ENCODE data around the gene GREM1.

The GREM1 gene

GRCh38 chr15:32717426-32718226 is at the start of gene GREM1:
Gene GREM1 (plus strand): TSS chr15:32718004. CDS start chr15:32730691, 12,687 bp downstream.
- no peak for DNase-seq

- no peak for DNase-seq
Observed at GRCh38 chr15:32668942-32669341, 48.9 kb upstream of the GREM1 start.

- DNase-seq = no peak
Observed at GRCh38 chr15:32669896-32670611, 47.8 kb upstream of the GREM1 start.

GRCh38 chr15:32670623-32671022 is 47.2 kb upstream of the GREM1 start:
- DNase-seq = no peak

- DNase-seq = no peak
Observed at GRCh38 chr15:32671339-32672325, 46.2 kb upstream of the GREM1 start.

GRCh38 chr15:32674681-32675080 is 43.1 kb upstream of the GREM1 start:
- no peak for DNase-seq

GRCh38 chr15:32675466-32675865 is 42.3 kb upstream of the GREM1 start:
- no peak for DNase-seq

GRCh38 chr15:32676169-32676568 is 41.6 kb upstream of the GREM1 start:
- no peak for DNase-seq

- DNase-seq = no peak
Observed at GRCh38 chr15:32677238-32677750, 40.5 kb upstream of the GREM1 start.

GRCh38 chr15:32679298-32679690 is 38.5 kb upstream of the GREM1 start:
- no peak for DNase-seq

- DNase-seq = no peak
Observed at GRCh38 chr15:32682569-32682968, 35.2 kb upstream of the GREM1 start.

- no peak for DNase-seq
Observed at GRCh38 chr15:32682977-32683630, 34.7 kb upstream of the GREM1 start.

- no peak for DNase-seq
Observed at GRCh38 chr15:32683906-32684584, 33.8 kb upstream of the GREM1 start.

- DNase-seq = no peak
Observed at GRCh38 chr15:32685576-32685975, 32.2 kb upstream of the GREM1 start.

- no peak for DNase-seq
Observed at GRCh38 chr15:32687556-32687955, 30.2 kb upstream of the GREM1 start.

- DNase-seq = no peak
Observed at GRCh38 chr15:32688151-32688639, 29.6 kb upstream of the GREM1 start.

GRCh38 chr15:32690941-32691688 is 26.7 kb upstream of the GREM1 start:
- DNase-seq = no peak

GRCh38 chr15:32691689-32692038 is 26.1 kb upstream of the GREM1 start:
- no peak for DNase-seq

- no peak for DNase-seq
Observed at GRCh38 chr15:32692286-32692685, 25.5 kb upstream of the GREM1 start.

GRCh38 chr15:32694222-32694983 is 23.4 kb upstream of the GREM1 start:
- DNase-seq = no peak
